K562 (cell line): ENCODE results near the gene TBCC. TPM values are rescaled to one million over a fixed set of nuclear protein-coding genes. Genes with fewer than 3 reads are reported as not detected.
A peak's percentile ranks its signal among the peaks of the same experiment; 100 is the strongest.

Experiments
- BHLHE40 ChIP-seq: IDR thresholded peaks from 2 replicates; pipeline ENCODE4 v1.6.1; 2011; ENCODE audit warnings: low read length, improper control_type of control experiment
- CHD2 ChIP-seq: IDR thresholded peaks from 2 replicates; pipeline ENCODE4 v1.6.1; 2011; ENCODE audit warnings: low read depth, low read length
- CREB1 ChIP-seq, 2 experiments: sonication (generic) in 1 of 2; formaldehyde crosslinking in 1 of 2; IDR thresholded peaks; 2 replicates each; pipeline versions ENCODE4 v1.6.1 to v1.8.0; 2012 to 2022; ENCODE audit warnings: inconsistent platforms in 1 of 2, mild to moderate bottlenecking in 1 of 2, missing genetic modification reagents in 1 of 2, moderate library complexity in 1 of 2
- DPF2 ChIP-seq: fragments of 450-650 bp; IDR thresholded peaks from 2 replicates; pipeline ENCODE4 v1.6.1; 2016
- ESRRA ChIP-seq: fragments of 450-650 bp; IDR thresholded peaks from 2 replicates; pipeline ENCODE4 v1.6.1; 2014; ENCODE audit warnings: low read depth, mild to moderate bottlenecking, moderate library complexity, borderline replicate concordance
- ETV5 ChIP-seq: sonication (generic); formaldehyde crosslinking; IDR thresholded peaks from 2 replicates; pipeline ENCODE4 v1.4.0; 2020; ENCODE audit warnings: low read depth, mild to moderate bottlenecking, missing genetic modification reagents
- FOXJ2 ChIP-seq: fragments of 200-800 bp; sonication (Bioruptor generic); IDR thresholded peaks from 2 replicates; pipeline ENCODE4 v1.6.1; 2016; ENCODE audit warnings: missing genetic modification characterization, missing compliant biosample characterization
- KDM2B ChIP-seq: fragments of 250-450 bp; sonication (Bioruptor Pico); IDR thresholded peaks from 2 replicates; pipeline ENCODE4 v1.8.0; 2021; ENCODE audit warnings: mild to moderate bottlenecking, moderate library complexity
- MAZ ChIP-seq, 2 experiments: fragments of 450-650 bp in 1 of 2; sonication (generic) in 1 of 2; formaldehyde crosslinking; IDR thresholded peaks in 1 of 2; conservative IDR thresholded peaks in 1 of 2; 2 replicates each; pipeline versions ENCODE4 v1.4.0 to v1.5.0; 2020; ENCODE audit warnings: mild to moderate bottlenecking in 1 of 2, missing genetic modification reagents in 1 of 2
- MCM7 ChIP-seq, 2 experiments: fragments of 450-650 bp; IDR thresholded peaks; 2 replicates each; pipeline ENCODE4 v1.6.1; 2016 to 2018
- PHF21A ChIP-seq: fragments of 450-650 bp; IDR thresholded peaks from 2 replicates; pipeline ENCODE4 v1.6.1; 2017; ENCODE audit warnings: low read depth, borderline replicate concordance
- PPARD ChIP-seq: fragments of 250-450 bp; sonication (Bioruptor Pico); IDR thresholded peaks from 2 replicates; pipeline ENCODE4 v1.8.0; 2022; ENCODE audit warnings: inconsistent platforms, mild to moderate bottlenecking, moderate library complexity
- RNF2 ChIP-seq: sonication (generic); IDR thresholded peaks from 2 replicates; pipeline ENCODE4 v1.6.1; 2016
- SMAD4 ChIP-seq: fragments of 250-450 bp; sonication (Bioruptor Pico); conservative IDR thresholded peaks from 2 replicates; pipeline ENCODE4 v1.8.0; 2021; ENCODE audit warnings: inconsistent platforms, mild to moderate bottlenecking, moderate library complexity
- SREBF2 ChIP-seq: sonication (generic); formaldehyde crosslinking; IDR thresholded peaks from 2 replicates; pipeline ENCODE4 v1.4.0; 2020; ENCODE audit warnings: mild to moderate bottlenecking, missing genetic modification reagents
- TAL1 ChIP-seq: fragments of 450-650 bp; IDR thresholded peaks from 2 replicates; pipeline ENCODE4 v1.6.1; 2016; ENCODE audit warnings: mild to moderate bottlenecking
- TBP ChIP-seq: optimal IDR thresholded peaks from 2 replicates; pipeline ENCODE3; 2011; ENCODE audit warnings: low read depth, low read length, improper control_type of control experiment
- TRIM28 ChIP-seq: fragments of 450-650 bp; IDR thresholded peaks from 2 replicates; pipeline ENCODE4 v1.6.1; 2017
- ZNF354B ChIP-seq: fragments of 250-450 bp; sonication (Bioruptor Pico); IDR thresholded peaks from 2 replicates; pipeline ENCODE4 v1.4.0; 2020
- ZNF384 ChIP-seq: IDR thresholded peaks from 2 replicates; pipeline ENCODE4 v1.6.1; 2012; ENCODE audit warnings: low read depth, low read length, improper control_type of control experiment
- ZNF707 ChIP-seq: fragments of 250-450 bp; sonication (Bioruptor Pico); conservative IDR thresholded peaks from 2 replicates; pipeline ENCODE4 v1.8.0; 2022; ENCODE audit warnings: inconsistent platforms, mild to moderate bottlenecking, moderate library complexity
- ZNF76 ChIP-seq: fragments of 250-450 bp; sonication (Bioruptor Pico); IDR thresholded peaks from 2 replicates; pipeline ENCODE4 v1.4.0; 2020; ENCODE audit warnings: mild to moderate bottlenecking, moderate library complexity, borderline replicate concordance
- polyA plus RNA-seq, 8 experiments: library from polyadenylated mRNA; depleted of rRNA in 4 of 8; stranded (reverse) in 5 of 8; unstranded in 3 of 8; fragments of >200 nt; fragmentation: Nextera tagmentation in 2 of 8; fragmentation: Illumina TruSeq in 1 of 8; extraction: Ambion mirVana in 2 of 8; extraction: Trizol in 1 of 8; gene quantifications; 2 replicates each; pipeline versions ENCODE4 v1.2.1 to v1.2.3, GENCODE V29; 2011 to 2014; ENCODE audit warnings: inconsistent platforms in 1 of 8, missing spikeins in 1 of 8
- total RNA-seq, 7 experiments: library from RNA; depleted of rRNA in 6 of 7; stranded (reverse); fragments of >200 nt in 6 of 7; fragmentation: Illumina TruSeq in 2 of 7; extraction: Trizol in 2 of 7; gene quantifications; 2 replicates each; pipeline versions ENCODE4 v1.2.1 to v1.2.3, GENCODE V29; 2011 to 2021; ENCODE audit warnings: low replicate concordance in 1 of 7
- TF ChIP-seq, protein P1 (sequence below): fragments of 250-450 bp; sonication (Bioruptor Pico); IDR thresholded peaks from 2 replicates; pipeline ENCODE4 v1.4.0; 2020; ENCODE audit warnings: borderline replicate concordance
- TF ChIP-seq, protein P2 (sequence below): fragments of 450-650 bp; formaldehyde crosslinking; IDR thresholded peaks from 2 replicates; pipeline ENCODE4 v1.4.0; 2020; ENCODE audit warnings: mild to moderate bottlenecking, mixed read lengths
- TF ChIP-seq, protein P3 (sequence below): fragments of 250-450 bp; sonication (Bioruptor Pico); IDR thresholded peaks from 2 replicates; pipeline ENCODE4 v1.5.0; 2022; ENCODE audit warnings: mild to moderate bottlenecking

Gene TBCC
- total and polyA plus RNA-seq, 9 of the 15 experiments (the other 6 are each of a cell fraction or from before 2014, with no cell fraction given): 2.8 to 34.1 (median 23.3) TPM

DNA sequence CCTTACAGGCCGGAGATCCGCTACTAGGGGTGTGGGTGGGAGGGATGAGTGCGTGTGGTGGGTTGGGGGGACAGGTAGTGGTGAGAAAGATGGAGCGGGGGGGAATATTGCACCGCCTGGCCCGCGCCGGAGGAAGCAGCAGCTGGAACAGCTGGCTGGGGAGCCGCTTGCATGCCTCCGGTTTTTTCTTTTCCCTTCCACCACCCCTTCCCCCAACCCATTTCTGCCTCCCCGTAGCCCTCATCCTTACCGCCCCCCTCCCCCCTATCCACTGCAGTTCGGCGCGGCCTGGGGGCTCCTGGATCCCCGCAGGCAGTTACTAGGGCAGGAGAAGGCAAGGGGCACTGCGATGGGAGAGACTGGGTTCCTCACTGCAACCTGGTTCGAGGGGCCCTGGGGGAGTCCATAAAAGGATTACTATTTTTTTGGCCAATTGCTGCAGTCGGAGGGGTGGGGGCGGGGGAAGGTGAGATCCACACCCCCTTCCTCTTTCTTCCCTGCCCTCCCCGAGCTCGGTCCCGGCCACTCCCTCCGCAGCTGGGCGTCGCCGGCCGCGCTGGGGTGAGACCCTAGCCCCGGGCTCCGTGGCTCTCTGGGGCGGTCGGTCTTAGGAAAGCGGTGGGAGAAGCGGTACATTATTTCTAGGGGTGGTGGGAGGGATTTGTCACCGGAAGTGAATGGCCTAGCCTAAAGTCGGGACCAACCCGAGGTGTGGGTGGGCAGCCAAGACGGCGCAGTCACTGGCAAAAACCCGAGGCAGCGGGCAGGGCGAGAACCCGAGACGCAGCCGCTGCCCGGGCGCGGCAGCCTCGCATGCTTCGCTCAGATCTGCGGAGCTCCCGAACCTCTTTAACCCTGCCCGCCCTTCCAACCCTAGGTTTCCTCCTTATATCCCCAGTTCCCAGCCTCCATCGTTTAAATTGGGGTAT, 824 bp upstream of the TBCC start (continued):
- TF ChIP-seq RNF2 (no peak; the same call in none of the 2 replicates), ZNF354B (no peak), KDM2B (CRISPR knock-in tag) (peak; percentile 51), SMAD4 (CRISPR knock-in tag) (peak; percentile 35; the same call in 1 of the 2 replicates), MAZ (CRISPR knock-in tag; conservative IDR thresholded peaks at IDR 0.05 in 1 of 2, IDR thresholded peaks at IDR 0.05 in 1 of 2) (peak; percentile 80 to 93), DPF2 (no peak), TBP (peak; percentile 79), ESRRA (peak; percentile 51; the same call in 1 of the 2 replicates), ZNF76 (CRISPR knock-in tag) (no peak), TRIM28 (no peak), ETV5 (CRISPR knock-in tag) (peak; percentile 73; the same call in 1 of the 2 replicates), CHD2 (no peak), MCM7 (IDR thresholded peaks at IDR 0.05) (no peak), PPARD (CRISPR knock-in tag) (no peak), CREB1 (IDR thresholded peaks at IDR 0.05) (no peak), CREB1 (CRISPR knock-in tag; IDR thresholded peaks at IDR 0.05) (peak; percentile 24), ZNF707 (no peak), FOXJ2 (no peak), ZNF384 (peak; percentile 35; the same call in 1 of the 2 replicates), PHF21A (0 out of 2 replicates have a peak, but pooled peaks have one; percentile 9), TAL1 (no peak), BHLHE40 (peak; percentile 23; the same call in 1 of the 2 replicates), SREBF2 (CRISPR knock-in tag) (peak; percentile 76; the same call in 1 of the 2 replicates)
- TF ChIP-seq, protein P1, sequence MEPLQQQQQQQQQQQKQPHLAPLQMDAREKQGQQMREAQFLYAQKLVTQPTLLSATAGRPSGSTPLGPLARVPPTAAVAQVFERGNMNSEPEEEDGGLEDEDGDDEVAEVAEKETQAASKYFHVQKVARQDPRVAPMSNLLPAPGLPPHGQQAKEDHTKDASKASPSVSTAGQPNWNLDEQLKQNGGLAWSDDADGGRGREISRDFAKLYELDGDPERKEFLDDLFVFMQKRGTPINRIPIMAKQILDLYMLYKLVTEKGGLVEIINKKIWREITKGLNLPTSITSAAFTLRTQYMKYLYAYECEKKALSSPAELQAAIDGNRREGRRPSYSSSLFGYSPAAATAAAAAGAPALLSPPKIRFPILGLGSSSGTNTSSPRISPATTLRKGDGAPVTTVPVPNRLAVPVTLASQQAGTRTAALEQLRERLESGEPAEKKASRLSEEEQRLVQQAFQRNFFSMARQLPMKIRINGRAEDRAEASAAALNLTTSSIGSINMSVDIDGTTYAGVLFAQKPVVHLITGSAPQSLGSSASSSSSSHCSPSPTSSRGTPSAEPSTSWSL (CRISPR knock-in tag): no peak
- TF ChIP-seq, protein P2, sequence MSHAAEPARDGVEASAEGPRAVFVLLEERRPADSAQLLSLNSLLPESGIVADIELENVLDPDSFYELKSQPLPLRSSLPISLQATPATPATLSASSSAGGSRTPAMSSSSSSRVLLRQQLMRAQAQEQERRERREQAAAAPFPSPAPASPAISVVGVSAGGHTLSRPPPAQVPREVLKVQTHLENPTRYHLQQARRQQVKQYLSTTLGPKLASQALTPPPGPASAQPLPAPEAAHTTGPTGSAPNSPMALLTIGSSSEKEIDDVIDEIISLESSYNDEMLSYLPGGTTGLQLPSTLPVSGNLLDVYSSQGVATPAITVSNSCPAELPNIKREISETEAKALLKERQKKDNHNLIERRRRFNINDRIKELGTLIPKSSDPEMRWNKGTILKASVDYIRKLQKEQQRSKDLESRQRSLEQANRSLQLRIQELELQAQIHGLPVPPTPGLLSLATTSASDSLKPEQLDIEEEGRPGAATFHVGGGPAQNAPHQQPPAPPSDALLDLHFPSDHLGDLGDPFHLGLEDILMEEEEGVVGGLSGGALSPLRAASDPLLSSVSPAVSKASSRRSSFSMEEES (CRISPR knock-in tag): no peak; the same call in 1 of the 2 replicates
- TF ChIP-seq, protein P3, sequence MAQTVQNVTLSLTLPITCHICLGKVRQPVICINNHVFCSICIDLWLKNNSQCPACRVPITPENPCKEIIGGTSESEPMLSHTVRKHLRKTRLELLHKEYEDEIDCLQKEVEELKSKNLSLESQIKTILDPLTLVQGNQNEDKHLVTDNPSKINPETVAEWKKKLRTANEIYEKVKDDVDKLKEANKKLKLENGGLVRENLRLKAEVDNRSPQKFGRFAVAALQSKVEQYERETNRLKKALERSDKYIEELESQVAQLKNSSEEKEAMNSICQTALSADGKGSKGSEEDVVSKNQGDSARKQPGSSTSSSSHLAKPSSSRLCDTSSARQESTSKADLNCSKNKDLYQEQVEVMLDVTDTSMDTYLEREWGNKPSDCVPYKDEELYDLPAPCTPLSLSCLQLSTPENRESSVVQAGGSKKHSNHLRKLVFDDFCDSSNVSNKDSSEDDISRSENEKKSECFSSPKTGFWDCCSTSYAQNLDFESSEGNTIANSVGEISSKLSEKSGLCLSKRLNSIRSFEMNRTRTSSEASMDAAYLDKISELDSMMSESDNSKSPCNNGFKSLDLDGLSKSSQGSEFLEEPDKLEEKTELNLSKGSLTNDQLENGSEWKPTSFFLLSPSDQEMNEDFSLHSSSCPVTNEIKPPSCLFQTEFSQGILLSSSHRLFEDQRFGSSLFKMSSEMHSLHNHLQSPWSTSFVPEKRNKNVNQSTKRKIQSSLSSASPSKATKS: no peak
